Gastrocnemius medialis (tissue), 4 donors: ENCODE results near the gene RYR1.

Experiments
- POLR2A ChIP-seq, 2 donors: fragments of 450-650 bp; IDR thresholded peaks; one replicate each; pipeline ENCODE4 v1.6.1; 2017; ENCODE audit warnings: antibody characterized with exemption in 2 of 2, mild to moderate bottlenecking in 2 of 2, moderate library complexity in 2 of 2
- TF ChIP-seq, protein P1 (sequence below), 5 experiments: fragments of 450-650 bp in 3 of 5; fragments of 200-600 bp in 2 of 5; sonication (generic) in 2 of 5; IDR thresholded peaks in 4 of 5; conservative IDR thresholded peaks in 1 of 5; 1 replicate in 4 of 5; 2 replicates in 1 of 5; pipeline ENCODE4 v1.5.1; 2016 to 2019; ENCODE audit warnings: antibody characterized with exemption in 5 of 5, mild to moderate bottlenecking in 3 of 5, moderate library complexity in 3 of 5

DNA sequence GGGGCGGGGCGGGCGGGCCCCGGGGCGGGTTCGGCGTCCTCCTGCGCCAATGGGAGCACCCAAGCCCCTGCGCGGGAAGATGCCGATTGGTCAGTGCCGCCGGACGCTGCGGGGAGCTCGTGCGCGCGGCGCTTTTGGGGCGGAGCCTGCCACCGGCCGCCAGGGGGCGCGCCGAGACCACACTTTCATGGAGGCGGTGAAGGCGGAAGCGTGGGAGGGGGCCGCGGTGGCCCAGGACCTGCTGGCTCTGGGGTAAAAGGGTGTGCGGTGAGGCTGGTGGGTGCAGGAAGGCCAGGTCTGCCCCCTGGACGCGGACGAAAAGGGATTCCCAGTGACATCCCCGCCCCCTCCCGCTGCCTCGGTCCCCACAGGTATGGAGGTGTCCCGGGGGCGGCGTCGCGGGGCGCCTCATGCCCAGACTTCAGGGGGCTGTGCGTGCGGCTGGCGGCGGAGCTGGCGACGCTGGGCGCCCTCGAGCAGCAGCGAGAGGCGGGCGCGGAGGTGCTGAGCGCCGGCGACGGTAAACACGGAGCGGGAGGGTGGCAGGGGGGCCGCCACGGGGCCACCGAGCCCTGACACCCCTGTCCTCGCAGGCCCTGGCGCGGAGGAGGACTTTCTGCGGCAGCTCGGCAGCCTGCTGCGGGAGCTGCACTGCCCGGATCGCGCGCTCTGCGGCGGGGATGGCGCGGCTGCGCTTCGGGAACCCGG, 30.4 kb upstream of the RYR1 start, which contains the start of gene FAM98C:
- TF ChIP-seq, protein P1, sequence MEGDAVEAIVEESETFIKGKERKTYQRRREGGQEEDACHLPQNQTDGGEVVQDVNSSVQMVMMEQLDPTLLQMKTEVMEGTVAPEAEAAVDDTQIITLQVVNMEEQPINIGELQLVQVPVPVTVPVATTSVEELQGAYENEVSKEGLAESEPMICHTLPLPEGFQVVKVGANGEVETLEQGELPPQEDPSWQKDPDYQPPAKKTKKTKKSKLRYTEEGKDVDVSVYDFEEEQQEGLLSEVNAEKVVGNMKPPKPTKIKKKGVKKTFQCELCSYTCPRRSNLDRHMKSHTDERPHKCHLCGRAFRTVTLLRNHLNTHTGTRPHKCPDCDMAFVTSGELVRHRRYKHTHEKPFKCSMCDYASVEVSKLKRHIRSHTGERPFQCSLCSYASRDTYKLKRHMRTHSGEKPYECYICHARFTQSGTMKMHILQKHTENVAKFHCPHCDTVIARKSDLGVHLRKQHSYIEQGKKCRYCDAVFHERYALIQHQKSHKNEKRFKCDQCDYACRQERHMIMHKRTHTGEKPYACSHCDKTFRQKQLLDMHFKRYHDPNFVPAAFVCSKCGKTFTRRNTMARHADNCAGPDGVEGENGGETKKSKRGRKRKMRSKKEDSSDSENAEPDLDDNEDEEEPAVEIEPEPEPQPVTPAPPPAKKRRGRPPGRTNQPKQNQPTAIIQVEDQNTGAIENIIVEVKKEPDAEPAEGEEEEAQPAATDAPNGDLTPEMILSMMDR (IDR thresholded peaks at IDR 0.05 in 4 of 5, conservative IDR thresholded peaks at IDR 0.05 in 1 of 5) = peak; percentile 97 to 100 (median 99)
- TF ChIP-seq POLR2A (IDR thresholded peaks at IDR 0.05) = peak; percentile 1 to 11
